Motor neuron (in vitro differentiated cells): ENCODE results near the gene MAGI1. TPM values are rescaled to one million over a fixed set of nuclear protein-coding genes. Genes with fewer than 3 reads are reported as not detected.

ENCODE experiments used
- ATAC-seq, 8 experiments: fragments of 200-7000 bp; cut with Tn5 transposase; replicated peaks in 6 of 8; 2 replicates each; pipeline ENCODE4 v1.8.0; 2021; ENCODE audit warnings: mild to moderate bottlenecking in 8 of 8, moderate library complexity in 8 of 8
- H3K27ac ChIP-seq, 2 donors: fragments of 250-450 bp; sonication (Bioruptor Pico); 2 replicates each; pipeline ENCODE4 v1.9.0; 2021; ENCODE audit warnings: antibody characterized with exemption in 2 of 2, mild to moderate bottlenecking in 2 of 2, moderate library complexity in 1 of 2
- H3K4me1 ChIP-seq, 2 donors: fragments of 250-450 bp; sonication (Bioruptor Pico); replicated peaks in 1 of 2; 2 replicates each; pipeline ENCODE4 v1.6.1; 2021; ENCODE audit warnings: antibody characterized with exemption in 2 of 2, mild to moderate bottlenecking in 2 of 2, moderate library complexity in 1 of 2
- H3K4me3 ChIP-seq, 5 donors: fragments of 250-450 bp; sonication (Bioruptor Pico); 2 replicates each; pipeline ENCODE4 v1.9.0; 2021; ENCODE audit warnings: antibody characterized with exemption in 5 of 5, mild to moderate bottlenecking in 5 of 5, moderate library complexity in 4 of 5
- WGBS, 10 experiments: fragments of 450-650 bp; shearing (Covaris generic); methylation state at CpG; one replicate each; pipeline ENCODE4 v1.0.0; 2022; 5-methylcytosine and 5-hydroxymethylcytosine counted together
- in situ Hi-C, 9 experiments: fragments of 400-800 bp; cut with MboI; loops; one replicate each; pipeline ENCODE4 v1.15.0; 2021; ENCODE audit warnings: low sequenced_read_pairs in 9 of 9, low pct_unique_long_range_greater_than_20kb in 2 of 9; ENCODE audit not compliant: unreplicated experiment in 9 of 9
- total RNA-seq, 8 experiments: library from RNA; unstranded; fragments of 300-600 nt; gene quantifications; 2 replicates each; pipeline versions ENCODE4 v1.2.3 to v1.2.4, GENCODE V29; 2022

Gene MAGI1
- total RNA-seq, 8 experiments from 2014 or later = 25.3 to 66.3 (median 38.2) TPM

- no peak overlapping the region for H3K4me3 ChIP-seq
- H3K4me1 ChIP-seq = peaks cover 12 to 14% of the 10 kb centered on the region in 2 donors
- peak in 2 of 8 experiments; percentile 9 to 55 for ATAC-seq
- H3K27ac ChIP-seq = no peak overlapping the region
- in situ Hi-C loops = no loop called here
- 40 to 100% (median 80%) methylated on average over 1 to 3 of the region's 3 CpGs; no CpG with 5 or more reads in 1 of the 10 experiments for WGBS, 10 experiments
These were observed 558.7 kb downstream of the MAGI1 start for GRCh38 chr3:65479990-65480389.

- peaks cover 10 to 11% of the 10 kb centered on the region in 2 donors for H3K4me1 ChIP-seq
- peak in 6 of 8 experiments; percentile 25 to 92 (median 87) for ATAC-seq
- H3K27ac ChIP-seq = no peak overlapping the region
- 16 to 92% (median 37%) methylated on average over 5 to 13 of the region's 13 CpGs; no CpG with 5 or more reads in 1 of the 10 experiments for WGBS, 10 experiments
- peak overlapping the region in 1 of 5 donors; percentile 20 for H3K4me3 ChIP-seq
- in situ Hi-C loops = no loop called here
These were observed 559.9 kb downstream of the MAGI1 start for GRCh38 chr3:65478551-65479500.

GRCh38 chr3:65473736-65474135, 565.0 kb downstream of the MAGI1 start:
- Histone ChIP-seq H3K4me3 (no peak overlapping the region), H3K4me1 (peaks cover 5% of the 10 kb centered on the region in 2 donors), H3K27ac (no peak overlapping the region)
- 0 to 84% (median 71%) methylated on average over 1 to 3 of the region's 3 CpGs for WGBS, 10 experiments
- in situ Hi-C loops = no loop called here
- peak in 1 of 8 experiments; percentile 28 for ATAC-seq

GRCh38 chr3:65472501-65472900, 566.2 kb downstream of the MAGI1 start:
- in situ Hi-C loops = no loop called here
- no peak for ATAC-seq
- Histone ChIP-seq H3K27ac (no peak overlapping the region), H3K4me1 (no peaks in the 10 kb centered on the region), H3K4me3 (no peak overlapping the region)
- 60 to 100% (median 83%) methylated on average over 1 to 3 of the region's 3 CpGs; no CpG with 5 or more reads in 7 of the 10 experiments for WGBS, 10 experiments

GRCh38 chr3:65466300-65466988, 572.3 kb downstream of the MAGI1 start:
- WGBS, 10 experiments = 53 to 100% (median 88%) methylated on average over 1 to 5 of the region's 5 CpGs; no CpG with 5 or more reads in 1 of the 10 experiments
- Histone ChIP-seq H3K4me1 (no peaks in the 10 kb centered on the region), H3K27ac (no peak overlapping the region), H3K4me3 (no peak overlapping the region)
- ATAC-seq = peak in 1 of 8 experiments; percentile 53
- in situ Hi-C loops = no loop called here

- H3K27ac ChIP-seq = no peak overlapping the region
- H3K4me1 ChIP-seq = peaks cover 4 to 12% of the 10 kb centered on the region in 2 donors
- WGBS, 10 experiments = 52 to 90% (median 76%) methylated on average over 1 to 6 of the region's 6 CpGs
- peak in 5 of 8 experiments; percentile 33 to 73 (median 59) for ATAC-seq
- in situ Hi-C loops = loop anchor here in 4 of 9 experiments (25.0 kb wide), 2 partner anchors 287 to 913 kb away; no protein-coding TSS in a partner anchor
- no peak overlapping the region for H3K4me3 ChIP-seq
These were observed 588.8 kb downstream of the MAGI1 start for GRCh38 chr3:65449841-65450428.

GRCh38 chr3:65448120-65448519, 590.6 kb downstream of the MAGI1 start:
- Histone ChIP-seq H3K4me3 (no peak overlapping the region), H3K4me1 (peaks cover 4 to 16% of the 10 kb centered on the region in 2 donors), H3K27ac (no peak overlapping the region)
- no peak for ATAC-seq
- 67 to 100% (median 96%) methylated on average over 1 to 3 of the region's 3 CpGs for WGBS, 10 experiments
- in situ Hi-C loops = loop anchor here in 4 of 9 experiments (25.0 kb wide), 2 partner anchors 289 to 911 kb away; no protein-coding TSS in a partner anchor

GRCh38 chr3:65445573-65446169, 593.0 kb downstream of the MAGI1 start:
- no peak overlapping the region for H3K4me3 ChIP-seq
- no peak overlapping the region for H3K27ac ChIP-seq
- ATAC-seq = no peak
- 58 to 100% (median 81%) methylated on average over 1 to 4 of the region's 4 CpGs; no CpG with 5 or more reads in 2 of the 10 experiments for WGBS, 10 experiments
- peaks cover 4 to 16% of the 10 kb centered on the region in 2 donors for H3K4me1 ChIP-seq
- in situ Hi-C loops = loop anchor here in 4 of 9 experiments (25.0 kb wide), 2 partner anchors 292 to 908 kb away; no protein-coding TSS in a partner anchor

- in situ Hi-C loops = loop anchor here in 4 of 9 experiments (25.0 kb wide), 2 partner anchors 293 to 907 kb away; no protein-coding TSS in a partner anchor
- Histone ChIP-seq H3K4me3 (no peak overlapping the region), H3K27ac (no peak overlapping the region), H3K4me1 (peaks cover 4 to 14% of the 10 kb centered on the region in 2 donors)
- 35 to 100% (median 84%) methylated on average over 1 to 6 of the region's 7 CpGs for WGBS, 10 experiments
- ATAC-seq = no peak
These were observed 594.3 kb downstream of the MAGI1 start for GRCh38 chr3:65444447-65444815.

- H3K4me1 ChIP-seq = peaks cover 4 to 14% of the 10 kb centered on the region in 2 donors
- no peak overlapping the region for H3K27ac ChIP-seq
- WGBS, 10 experiments = 27 to 100% (median 78%) methylated on average over 1 to 4 of the region's 4 CpGs
- no peak overlapping the region for H3K4me3 ChIP-seq
- peak in 3 of 8 experiments; percentile 28 to 59 (median 56) for ATAC-seq
- in situ Hi-C loops = loop anchor here in 4 of 9 experiments (25.0 kb wide), 2 partner anchors 293 to 907 kb away; no protein-coding TSS in a partner anchor
These were observed 594.8 kb downstream of the MAGI1 start for GRCh38 chr3:65443739-65444446.

- peaks cover 0 to 11% of the 10 kb centered on the region in 2 donors for H3K4me1 ChIP-seq
- H3K4me3 ChIP-seq = no peak overlapping the region
- in situ Hi-C loops = loop anchor here in 4 of 9 experiments (25.0 kb wide), 2 partner anchors 298 to 902 kb away; no protein-coding TSS in a partner anchor
- WGBS, 10 experiments = 0 to 100% (median 18%) methylated on average over 1 to 5 of the region's 6 CpGs; no CpG with 5 or more reads in 4 of the 10 experiments
- H3K27ac ChIP-seq = no peak overlapping the region
- ATAC-seq = peak; percentile 89 to 99 (median 98)
These were observed 599.0 kb downstream of the MAGI1 start for GRCh38 chr3:65439641-65440284.
